Skeletal muscle satellite cell (primary cell): Measurements from ENCODE around the gene MS4A3. TPM values are rescaled to one million over a fixed set of nuclear protein-coding genes. Genes with fewer than 3 reads are reported as not detected.
"Not testable (repeated sequence)": the region's sequence is repeated elsewhere in the genome, so short reads cannot be mapped to it uniquely, and the experiment has no call there.

Experiments used
- H3K27me3 ChIP-seq: 2 replicates; pipeline ENCODE4 v1.7.0; 2013; ENCODE audit warnings: low read length; ENCODE audit not compliant: control insufficient read depth, insufficient read depth
- H3K36me3 ChIP-seq: 2 replicates; pipeline ENCODE4 v1.7.0; 2013; ENCODE audit warnings: mild to moderate bottlenecking, control low read depth, low read length; ENCODE audit not compliant: insufficient read depth
- H3K4me1 ChIP-seq: 2 replicates; pipeline ENCODE4 v1.7.0; 2013; ENCODE audit warnings: low read length; ENCODE audit not compliant: control insufficient read depth, insufficient read depth
- H3K4me2 ChIP-seq: 2 replicates; pipeline ENCODE4 v1.7.0; 2013; ENCODE audit warnings: mild to moderate bottlenecking, low read length
- H3K4me3 ChIP-seq: 2 replicates; pipeline ENCODE4 v1.7.0; 2013; ENCODE audit warnings: low read length
- H3K9ac ChIP-seq: 2 replicates; pipeline ENCODE4 v1.7.0; 2013; ENCODE audit warnings: mild to moderate bottlenecking, low read depth, low read length, moderate library complexity
- H3K9me3 ChIP-seq: replicated peaks from 2 replicates; pipeline ENCODE4 v1.7.0; 2013; ENCODE audit warnings: mild to moderate bottlenecking, control low read depth, low read length
- total RNA-seq: library from RNA; depleted of rRNA; stranded (reverse); fragments of >200 nt; gene quantifications from 2 replicates; pipeline ENCODE4 v1.2.3, GENCODE V29; 2012; rRNA removed

The MS4A3 gene, protein sequence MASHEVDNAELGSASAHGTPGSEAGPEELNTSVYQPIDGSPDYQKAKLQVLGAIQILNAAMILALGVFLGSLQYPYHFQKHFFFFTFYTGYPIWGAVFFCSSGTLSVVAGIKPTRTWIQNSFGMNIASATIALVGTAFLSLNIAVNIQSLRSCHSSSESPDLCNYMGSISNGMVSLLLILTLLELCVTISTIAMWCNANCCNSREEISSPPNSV
- total RNA-seq = not detected in 2 replicates

DNA sequence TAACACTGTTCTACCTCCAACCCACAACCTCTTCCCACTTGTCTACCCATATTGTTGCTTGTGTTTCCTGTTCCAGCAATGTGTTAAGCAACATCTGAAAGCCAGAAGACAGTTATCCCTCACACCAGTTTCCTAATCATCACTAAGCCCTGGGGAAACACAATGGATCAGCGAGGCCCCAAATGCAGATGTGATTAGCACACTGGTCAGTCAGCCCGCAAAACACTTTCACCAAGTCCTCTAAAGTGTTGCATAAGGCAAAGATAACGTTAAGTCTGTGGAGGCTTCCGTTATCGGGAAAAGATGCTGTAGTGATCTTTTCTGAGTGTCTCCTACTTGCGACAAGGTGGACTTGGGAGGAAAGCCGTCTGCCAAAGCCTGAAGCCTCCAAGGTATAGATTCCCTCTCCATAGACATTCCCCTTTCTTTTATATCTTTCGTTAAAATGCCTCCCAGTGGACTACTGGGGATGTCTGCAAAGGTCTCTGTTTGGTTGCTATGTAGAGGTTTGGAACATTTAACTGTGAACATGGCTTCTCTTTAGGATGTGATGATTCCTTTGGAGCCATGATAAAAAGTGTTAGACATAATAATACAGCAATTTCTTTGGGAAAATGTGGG is at the start of gene MS4A3:
Gene MS4A3, plus strand, starts transcription at position 317 of the 621 bp plus-strand sequence. CDS start 4,496 bp downstream, outside the sequence.
- no peaks in the 10 kb centered on the region for H3K36me3 ChIP-seq
- H3K27me3 ChIP-seq = no peaks in the 10 kb centered on the region
- H3K4me3 ChIP-seq = no peak within 1 kb of the TSS
- no peak within 1 kb of the TSS for H3K9ac ChIP-seq
- H3K4me2 ChIP-seq = no peak within 1 kb of the TSS
- no peaks in the 10 kb centered on the region for H3K4me1 ChIP-seq
- no peaks in the 10 kb centered on the region for H3K9me3 ChIP-seq

DNA sequence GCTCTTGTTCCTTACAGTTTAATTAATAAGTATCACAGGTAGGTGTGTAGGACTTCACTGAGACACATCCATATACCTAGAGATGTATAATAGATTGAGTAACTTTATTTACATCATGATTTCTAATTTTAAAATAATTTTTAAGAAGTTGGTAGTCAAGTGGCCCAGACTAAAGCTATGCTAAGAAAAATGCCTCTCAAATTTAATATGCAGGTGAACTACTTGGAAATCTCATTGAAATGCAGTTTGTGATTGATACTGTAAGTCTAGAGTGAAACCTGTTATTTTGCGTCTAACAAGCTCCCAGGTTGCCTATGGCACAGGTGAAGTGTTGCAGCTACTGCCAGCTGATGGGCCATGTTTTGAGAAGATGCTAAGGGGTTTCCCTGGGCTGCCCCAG is 39.6 kb upstream of the MS4A3 start, which contains the start of gene OOSP4B:
Gene OOSP4B, plus strand, starts transcription at position 301 of the 400 bp plus-strand sequence.
- no peaks in the 10 kb centered on the region for H3K4me1 ChIP-seq
- no peaks in the 10 kb centered on the region for H3K9me3 ChIP-seq
- no peak within 1 kb of the TSS for H3K4me2 ChIP-seq
- no peaks in the 10 kb centered on the region for H3K27me3 ChIP-seq
- H3K9ac ChIP-seq = no peak within 1 kb of the TSS
- H3K36me3 ChIP-seq = no peaks in the 10 kb centered on the region
- no peak within 1 kb of the TSS for H3K4me3 ChIP-seq

DNA sequence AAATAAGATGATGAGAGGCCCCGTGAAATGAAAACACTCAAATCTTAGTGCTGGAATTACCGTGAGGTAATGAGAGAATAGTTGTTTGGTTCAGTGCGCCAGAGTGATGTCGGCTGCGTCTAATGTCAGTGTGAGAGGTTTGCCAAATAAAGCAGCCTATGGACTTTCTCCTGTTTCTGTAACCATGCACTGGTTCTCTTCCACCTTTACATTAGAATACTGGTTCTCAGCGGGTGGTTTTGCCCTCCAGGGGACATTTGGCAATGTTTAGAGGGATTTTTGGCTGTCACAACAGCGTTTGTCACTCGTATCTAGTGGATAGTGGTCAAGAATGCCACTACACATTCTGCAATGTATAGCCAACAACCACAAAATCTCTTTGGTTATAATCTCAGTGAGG is 38.4 kb upstream of the MS4A3 start:
- Histone ChIP-seq H3K36me3 (no peaks in the 10 kb centered on the region), H3K9ac (no peak overlapping the region), H3K27me3 (no peaks in the 10 kb centered on the region), H3K4me3 (no peak overlapping the region), H3K4me1 (no peaks in the 10 kb centered on the region), H3K4me2 (no peak overlapping the region), H3K9me3 (no peaks in the 10 kb centered on the region)

DNA sequence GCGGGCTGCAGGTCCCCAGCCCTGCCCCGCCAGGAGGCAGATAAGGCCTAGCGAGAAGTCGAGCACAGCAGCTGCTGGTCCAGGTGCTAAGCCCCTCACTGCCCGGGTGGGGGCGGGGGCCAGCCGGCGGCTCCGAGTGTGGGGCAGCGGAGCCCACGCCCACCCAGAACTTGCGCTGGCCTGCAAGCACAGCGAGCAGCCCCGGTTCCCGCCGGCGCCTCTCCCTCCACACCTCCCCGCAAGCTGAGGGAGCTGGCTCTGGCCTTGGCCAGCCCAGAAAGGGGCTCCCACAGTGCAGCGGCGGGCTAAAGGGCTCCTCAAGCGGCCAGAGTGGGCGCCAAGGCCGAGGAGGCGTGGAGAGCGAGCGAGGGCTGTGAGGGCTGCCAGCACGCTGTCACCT is 36.1 kb upstream of the MS4A3 start:
- not testable (repeated sequence) for H3K9ac ChIP-seq, H3K36me3 ChIP-seq

DNA sequence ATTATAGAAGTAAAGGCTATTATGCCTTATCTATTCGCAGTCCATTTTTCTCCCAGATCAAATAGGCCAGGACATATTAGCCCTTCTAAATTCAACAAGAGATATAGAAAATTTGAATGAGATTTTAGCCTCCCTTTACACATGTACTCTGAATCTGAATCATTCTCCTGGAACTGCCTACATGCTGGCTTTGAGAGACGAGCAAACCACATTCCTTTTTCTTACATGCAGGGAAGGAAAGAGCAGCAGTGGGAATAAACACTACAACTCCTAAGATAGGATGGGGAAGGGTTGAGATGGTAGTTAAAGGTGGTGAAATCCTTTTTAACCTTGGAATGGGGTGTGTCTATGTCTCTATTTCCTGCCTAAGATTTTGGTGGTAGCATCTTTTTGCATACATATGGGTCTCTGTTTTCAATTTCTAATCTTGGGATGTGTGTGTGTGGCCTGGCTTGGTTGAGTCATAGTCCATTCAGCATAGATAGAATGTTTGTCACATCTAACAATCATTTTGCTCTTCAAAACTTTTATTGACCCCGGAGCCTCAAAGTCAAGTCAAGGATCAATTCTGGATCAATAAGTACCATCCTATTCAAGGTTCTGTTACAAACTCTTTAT is 27.3 kb upstream of the MS4A3 start:
- Histone ChIP-seq H3K4me2 (no peak overlapping the region), H3K4me1 (no peaks in the 10 kb centered on the region), H3K27me3 (no peaks in the 10 kb centered on the region), H3K9ac (no peak overlapping the region), H3K9me3 (no peaks in the 10 kb centered on the region), H3K4me3 (no peak overlapping the region), H3K36me3 (no peaks in the 10 kb centered on the region)

More for the DNA sequence above, 36.1 kb upstream of the MS4A3 start:
- not testable (repeated sequence) for H3K4me1 ChIP-seq, H3K27me3 ChIP-seq, H3K4me2 ChIP-seq, H3K4me3 ChIP-seq, H3K9me3 ChIP-seq

DNA sequence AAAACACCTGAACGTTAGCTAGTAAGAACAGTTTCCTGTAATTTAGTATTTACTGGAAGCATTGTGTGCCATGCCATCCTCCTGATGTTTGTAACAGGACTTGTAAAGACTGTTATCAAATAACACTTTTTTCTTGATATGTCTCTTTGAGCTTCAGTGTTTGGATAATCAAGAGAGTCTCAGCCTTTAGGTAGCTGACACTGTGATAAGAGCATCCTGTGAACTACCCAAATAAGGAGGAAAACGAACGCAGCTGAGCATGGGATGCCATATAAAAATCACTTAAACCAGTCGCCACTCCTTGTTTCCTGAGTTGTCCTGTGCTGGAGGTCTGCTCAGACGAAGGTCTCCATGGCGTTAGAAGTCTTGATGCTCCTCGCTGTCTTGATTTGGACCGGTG is 16.4 kb upstream of the MS4A3 start, which contains the start of gene OOSP2:
Gene OOSP2, plus strand, starts transcription at position 301 of the 400 bp plus-strand sequence. Its CDS starts 51 bp downstream, at position 352.
- H3K36me3 ChIP-seq = no peaks in the 10 kb centered on the region
- no peak within 1 kb of the TSS for H3K9ac ChIP-seq
- peaks cover 3% of the 10 kb centered on the region for H3K9me3 ChIP-seq
- no peak within 1 kb of the TSS for H3K4me2 ChIP-seq
- no peaks in the 10 kb centered on the region for H3K27me3 ChIP-seq
- H3K4me1 ChIP-seq = no peaks in the 10 kb centered on the region
- H3K4me3 ChIP-seq = no peak within 1 kb of the TSS

DNA sequence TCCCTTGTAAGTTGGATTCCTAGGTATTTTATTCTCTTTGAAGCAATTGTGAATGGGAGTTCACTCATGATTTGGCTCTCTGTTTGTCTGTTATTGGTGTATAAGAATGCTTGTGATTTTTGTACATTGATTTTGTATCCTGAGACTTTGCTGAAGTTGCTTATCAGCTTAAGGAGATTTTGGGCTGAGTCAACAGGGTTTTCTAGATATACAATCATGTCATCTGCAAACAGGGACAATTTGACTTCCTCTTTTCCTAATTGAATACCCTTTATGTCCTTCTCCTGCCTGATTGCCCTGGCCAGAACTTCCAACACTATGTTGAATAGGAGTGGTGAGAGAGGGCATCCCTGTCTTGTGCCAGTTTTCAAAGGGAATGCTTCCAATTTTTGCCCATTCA is 6.0 kb upstream of the MS4A3 start:
- H3K27me3 ChIP-seq, H3K9ac ChIP-seq, H3K36me3 ChIP-seq, H3K4me3 ChIP-seq, H3K4me2 ChIP-seq, H3K4me1 ChIP-seq, H3K9me3 ChIP-seq: not testable (repeated sequence)

DNA sequence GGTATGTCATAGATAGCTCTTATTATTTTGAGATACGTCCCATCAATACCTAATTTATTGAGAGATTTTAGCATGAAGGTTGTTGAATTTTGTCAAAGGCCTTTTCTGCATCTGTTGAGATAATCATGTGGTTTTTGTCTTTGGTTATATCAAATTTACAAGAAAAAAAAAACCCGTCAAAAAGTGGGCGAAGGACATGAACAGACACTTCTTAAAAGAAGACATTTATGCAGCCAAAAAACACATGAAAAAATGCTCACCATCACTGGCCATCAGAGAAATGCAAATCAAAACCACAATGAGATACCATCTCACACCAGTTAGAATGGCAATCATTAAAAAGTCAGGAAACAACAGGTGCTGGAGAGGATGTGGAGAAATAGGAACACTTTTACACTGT is 5.6 kb upstream of the MS4A3 start:
- not testable (repeated sequence) for H3K4me1 ChIP-seq, H3K4me2 ChIP-seq, H3K9me3 ChIP-seq, H3K4me3 ChIP-seq, H3K27me3 ChIP-seq, H3K9ac ChIP-seq, H3K36me3 ChIP-seq

DNA sequence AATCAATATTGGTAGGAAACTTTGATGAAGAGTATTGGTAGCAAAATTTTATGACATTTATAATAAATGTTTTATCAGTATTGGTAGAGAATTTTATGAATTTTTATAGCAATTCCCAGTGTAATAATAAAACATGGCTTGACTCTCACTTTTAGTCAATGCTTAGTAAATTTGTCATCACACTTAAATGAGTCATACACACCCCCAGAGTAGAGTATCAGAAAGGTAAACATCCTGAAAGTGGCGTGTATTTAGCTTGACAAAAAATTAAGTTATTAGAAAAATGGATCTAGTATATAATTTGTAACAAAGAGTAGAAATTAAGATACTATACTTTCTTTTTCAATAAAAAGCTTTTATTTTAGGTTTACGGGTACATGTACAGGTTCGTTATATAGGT is 2.6 kb downstream of the MS4A3 start:
- H3K9me3 ChIP-seq = no peaks in the 10 kb centered on the region
- H3K4me2 ChIP-seq = no peak overlapping the region
- H3K9ac ChIP-seq = no peak overlapping the region
- H3K4me3 ChIP-seq = no peak overlapping the region
- H3K36me3 ChIP-seq = no peaks in the 10 kb centered on the region
- H3K27me3 ChIP-seq = no peaks in the 10 kb centered on the region
- H3K4me1 ChIP-seq = no peaks in the 10 kb centered on the region

DNA sequence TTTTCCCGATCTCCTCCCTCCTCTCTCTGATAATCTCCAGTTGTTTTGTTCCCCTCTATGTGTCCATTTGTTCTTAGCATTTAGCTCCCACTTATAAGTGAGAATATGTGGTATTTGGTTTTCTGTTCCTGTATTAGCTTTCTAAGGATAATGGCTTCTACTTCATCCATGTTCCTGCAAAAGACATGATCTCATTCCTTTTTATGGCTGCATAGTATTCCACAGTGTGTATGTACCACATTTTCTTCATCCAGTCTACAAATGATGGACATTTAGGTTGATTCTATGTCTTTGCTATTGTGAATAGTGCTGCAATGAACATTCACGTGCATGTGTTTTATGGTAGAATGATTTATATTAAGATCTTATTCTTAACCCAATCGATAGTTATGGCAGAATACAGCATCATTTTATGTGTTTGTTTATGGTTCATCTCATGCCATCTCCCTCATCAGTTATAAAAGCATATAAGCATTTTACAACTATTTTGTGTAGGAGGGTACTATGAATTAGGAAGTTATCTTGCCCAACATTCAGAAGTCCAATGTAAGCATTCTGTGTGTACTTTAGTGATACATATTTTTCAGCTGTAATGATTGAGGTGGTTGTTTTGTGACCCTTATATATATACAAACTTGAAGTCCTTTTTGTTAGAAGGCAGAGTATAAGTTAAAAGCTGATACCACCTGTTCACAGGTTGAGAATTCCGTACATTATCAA is 3.2 kb downstream of the MS4A3 start:
- no peaks in the 10 kb centered on the region for H3K27me3 ChIP-seq
- no peaks in the 10 kb centered on the region for H3K4me1 ChIP-seq
- H3K4me2 ChIP-seq = no peak overlapping the region
- no peak overlapping the region for H3K4me3 ChIP-seq
- no peaks in the 10 kb centered on the region for H3K36me3 ChIP-seq
- H3K9ac ChIP-seq = no peak overlapping the region
- H3K9me3 ChIP-seq = peaks cover 2% of the 10 kb centered on the region

DNA sequence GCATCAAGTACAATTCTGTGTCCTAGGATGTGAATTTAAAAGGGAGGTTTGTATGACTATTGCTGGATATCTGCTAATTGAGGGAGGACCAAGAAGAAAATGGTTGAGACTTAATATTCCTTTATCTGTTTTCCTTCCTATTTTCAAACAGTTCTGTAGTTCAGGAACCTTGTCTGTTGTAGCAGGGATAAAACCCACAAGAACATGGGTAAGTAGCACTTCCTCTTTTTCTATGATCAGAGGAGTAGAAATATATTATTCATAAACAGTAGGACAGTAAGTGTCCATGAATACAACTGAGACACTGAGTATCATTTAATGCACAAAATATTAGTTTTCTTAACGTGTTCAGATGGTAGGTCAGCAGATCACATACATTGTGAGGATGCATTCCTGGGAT is 7.6 kb downstream of the MS4A3 start:
- Histone ChIP-seq H3K9ac (no peak overlapping the region), H3K9me3 (peaks cover 3% of the 10 kb centered on the region), H3K4me1 (no peaks in the 10 kb centered on the region), H3K4me3 (no peak overlapping the region), H3K36me3 (no peaks in the 10 kb centered on the region), H3K27me3 (no peaks in the 10 kb centered on the region), H3K4me2 (no peak overlapping the region)
